K562 (cell line): Measurements from ENCODE around the gene TSC1.

Experiments used
- DPF2 ChIP-seq: fragments of 450-650 bp; IDR thresholded peaks from 2 replicates; pipeline ENCODE4 v1.6.1; 2016
- EZH2 ChIP-seq: IDR thresholded peaks from 2 replicates; pipeline ENCODE4 v1.6.1; 2012; ENCODE audit warnings: low read depth, mild to moderate bottlenecking, inconsistent platforms, low read length, borderline replicate concordance
- HMGXB4 ChIP-seq: sonication (generic); formaldehyde crosslinking; IDR thresholded peaks from 2 replicates; pipeline ENCODE4 v1.8.1; 2023; ENCODE audit warnings: mild to moderate bottlenecking, missing genetic modification reagents
- KLF6 ChIP-seq: fragments of 250-450 bp; sonication (Bioruptor Pico); IDR thresholded peaks from 2 replicates; pipeline ENCODE4 v1.4.0; 2020; ENCODE audit warnings: mild to moderate bottlenecking, moderate library complexity, borderline replicate concordance
- NCOA2 ChIP-seq, 2 experiments: fragments of 450-650 bp; IDR thresholded peaks; 2 replicates each; pipeline ENCODE4 v1.6.1; 2018; ENCODE audit warnings: mild to moderate bottlenecking in 2 of 2, moderate library complexity in 1 of 2; ENCODE audit not compliant: partially characterized antibody in 2 of 2
- NR2F6 ChIP-seq: fragments of 450-650 bp; formaldehyde crosslinking; IDR thresholded peaks from 2 replicates; pipeline ENCODE4 v1.4.0; 2020; ENCODE audit warnings: mild to moderate bottlenecking
- POLR2B ChIP-seq: fragments of 450-650 bp; IDR thresholded peaks from 2 replicates; pipeline ENCODE4 v1.6.1; 2018; ENCODE audit warnings: low read depth; ENCODE audit not compliant: partially characterized antibody
- ZBTB26 ChIP-seq: fragments of 450-650 bp; formaldehyde crosslinking; IDR thresholded peaks from 2 replicates; pipeline ENCODE4 v1.4.0; 2022; ENCODE audit warnings: missing genetic modification characterization
- ZNF146 ChIP-seq: IDR thresholded peaks from one replicate; pipeline ENCODE4 v1.6.1; 2018; ENCODE audit warnings: missing compliant biosample characterization; ENCODE audit not compliant: unreplicated experiment
- TF ChIP-seq, protein P1 (sequence below), 3 experiments: IDR thresholded peaks in 2 of 3; conservative IDR thresholded peaks in 1 of 3; 2 replicates each; pipeline ENCODE4 v1.5.1; 2011 to 2012; ENCODE audit warnings: low read length in 3 of 3, mild to moderate bottlenecking in 3 of 3, control low read depth in 2 of 3, improper control_type of control experiment in 1 of 3, inconsistent platforms in 1 of 3, low read depth in 1 of 3, mixed read lengths in 1 of 3, moderate library complexity in 1 of 3; ENCODE audit not compliant: insufficient read depth in 2 of 3

GRCh38 chr9:132877824-132878694 lies 66.4 kb downstream of the TSC1 start, which contains the start of gene AK8:
- TF ChIP-seq NR2F6 (CRISPR knock-in tag) (no peak), KLF6 (CRISPR knock-in tag) (no peak), DPF2 (no peak), ZBTB26 (no peak), EZH2 (no peak), NCOA2 (IDR thresholded peaks at IDR 0.05; ENCODE audit: partially characterized antibody in 2 of 2) (no peak), POLR2B (peak; percentile 31), ZNF146 (CRISPR knock-in tag) (no peak), HMGXB4 (no peak)
- TF ChIP-seq, protein P1, sequence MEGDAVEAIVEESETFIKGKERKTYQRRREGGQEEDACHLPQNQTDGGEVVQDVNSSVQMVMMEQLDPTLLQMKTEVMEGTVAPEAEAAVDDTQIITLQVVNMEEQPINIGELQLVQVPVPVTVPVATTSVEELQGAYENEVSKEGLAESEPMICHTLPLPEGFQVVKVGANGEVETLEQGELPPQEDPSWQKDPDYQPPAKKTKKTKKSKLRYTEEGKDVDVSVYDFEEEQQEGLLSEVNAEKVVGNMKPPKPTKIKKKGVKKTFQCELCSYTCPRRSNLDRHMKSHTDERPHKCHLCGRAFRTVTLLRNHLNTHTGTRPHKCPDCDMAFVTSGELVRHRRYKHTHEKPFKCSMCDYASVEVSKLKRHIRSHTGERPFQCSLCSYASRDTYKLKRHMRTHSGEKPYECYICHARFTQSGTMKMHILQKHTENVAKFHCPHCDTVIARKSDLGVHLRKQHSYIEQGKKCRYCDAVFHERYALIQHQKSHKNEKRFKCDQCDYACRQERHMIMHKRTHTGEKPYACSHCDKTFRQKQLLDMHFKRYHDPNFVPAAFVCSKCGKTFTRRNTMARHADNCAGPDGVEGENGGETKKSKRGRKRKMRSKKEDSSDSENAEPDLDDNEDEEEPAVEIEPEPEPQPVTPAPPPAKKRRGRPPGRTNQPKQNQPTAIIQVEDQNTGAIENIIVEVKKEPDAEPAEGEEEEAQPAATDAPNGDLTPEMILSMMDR (IDR thresholded peaks at IDR 0.05 in 2 of 3, conservative IDR thresholded peaks at IDR 0.05 in 1 of 3; ENCODE audit: insufficient read depth in 2 of 3, low read depth in 1 of 3, low read length in 3 of 3): no peak
